Small intestine (tissue), 7 donors: ENCODE measurements around the gene SCUBE3. TPM values are rescaled to one million over a fixed set of nuclear protein-coding genes. Genes with fewer than 3 reads are reported as not detected.
A peak's percentile ranks its signal among the peaks of the same experiment; 100 is the strongest.

ENCODE experiments used
- DNase-seq, 2 donors: peaks; one replicate each; pipeline versions ENCODE4 v3.0.0 to v3.0.0-alpha.2; 2013
- FAIRE-seq: peaks from 2 replicates; lab custom pipeline; 2012; peaks lifted over from hg19 to GRCh38; lab: Jason Lieb, UNC
- H3K27ac ChIP-seq, 3 donors: one replicate each; pipeline ENCODE4 v1.5.1; 2013; ENCODE audit warnings: low read length in 2 of 3, mild to moderate bottlenecking in 2 of 3, control low read depth in 1 of 3, inconsistent platforms in 1 of 3, low read depth in 1 of 3, moderate library complexity in 1 of 3
- H3K27me3 ChIP-seq, 3 donors: one replicate each; pipeline ENCODE4 v1.6.1; 2013; ENCODE audit warnings: low read length in 3 of 3, inconsistent platforms in 1 of 3; ENCODE audit not compliant: control insufficient read depth in 3 of 3, insufficient read depth in 3 of 3
- H3K36me3 ChIP-seq, 3 donors: one replicate each; pipeline ENCODE4 v1.6.1; 2013; ENCODE audit warnings: low read length in 3 of 3, inconsistent platforms in 1 of 3, low read depth in 1 of 3, mild to moderate bottlenecking in 1 of 3, moderate library complexity in 1 of 3; ENCODE audit not compliant: control insufficient read depth in 3 of 3, insufficient read depth in 2 of 3
- H3K4me1 ChIP-seq, 3 donors: one replicate each; pipeline ENCODE4 v1.6.1; 2013; ENCODE audit warnings: low read length in 2 of 3, inconsistent platforms in 1 of 3, low read depth in 1 of 3, mild to moderate bottlenecking in 1 of 3, moderate library complexity in 1 of 3; ENCODE audit not compliant: control insufficient read depth in 3 of 3, insufficient read depth in 2 of 3
- H3K4me3 ChIP-seq, 3 donors: one replicate each; pipeline ENCODE4 v1.5.1; 2013; ENCODE audit warnings: low read length in 3 of 3, control low read depth in 1 of 3, inconsistent platforms in 1 of 3, low read depth in 1 of 3, mild to moderate bottlenecking in 1 of 3, moderate library complexity in 1 of 3
- H3K9me3 ChIP-seq, 2 donors: one replicate each; pipeline ENCODE4 v1.6.1; 2013; ENCODE audit warnings: low read depth in 1 of 2, low read length in 1 of 2; ENCODE audit not compliant: control insufficient read depth in 2 of 2, insufficient read depth in 1 of 2
- WGBS, 3 donors: extraction: QIAGEN DNeasy Blood & Tissue Kit; methylation state at CpG; one replicate each; pipeline ENCODE4 v1.1.7; 2013; 5-methylcytosine and 5-hydroxymethylcytosine counted together
- polyA plus RNA-seq, 4 donors: library from polyadenylated mRNA; stranded (reverse) in 3 of 4; unstranded in 1 of 4; fragments of 200-250 nt in 3 of 4; fragments of 120-200 nt in 1 of 4; gene quantifications; one replicate each; pipeline versions ENCODE4 v1.2.1 to v1.2.3, GENCODE V29; 2013
- donor health status: healthy with polysubstance abuse.
- donor health status: control.
- donor health status: control.
- donor health status: Bipolar disorder and iron deficiency.
- donor health status: healthy.

The SCUBE3 gene
- polyA plus RNA-seq, 4 donors, result 0.12 to 3.0 TPM; not detected in 2

- no peaks in the 10 kb centered on the region for H3K9me3 ChIP-seq
- H3K4me3 ChIP-seq, result no peak overlapping the region
- no peaks in the 10 kb centered on the region for H3K27me3 ChIP-seq
- no peak for FAIRE-seq
- peaks cover 0 to 1% (median 0%) of the 10 kb centered on the region in 3 donors for H3K36me3 ChIP-seq
- H3K27ac ChIP-seq, result no peak overlapping the region
- peaks cover 0 to 7% (median 5%) of the 10 kb centered on the region in 3 donors for H3K4me1 ChIP-seq
- DNase-seq, result no peak
Observed at GRCh38 chr6:35264550-35265274, 51.0 kb downstream of the SCUBE3 start.

- FAIRE-seq (no peak), DNase-seq (no peak)
- Histone ChIP-seq H3K4me1 (peaks cover 0 to 3% (median under 1%) of the 10 kb centered on the region in 3 donors), H3K36me3 (peaks cover 0 to 2% (median 0%) of the 10 kb centered on the region in 3 donors), H3K27ac (no peak overlapping the region), H3K27me3 (no peaks in the 10 kb centered on the region), H3K9me3 (no peaks in the 10 kb centered on the region), H3K4me3 (no peak overlapping the region)
- WGBS, 3 donors, result 92 to 94% (median 93%) methylated on average over 2 of the region's 2 CpGs
Observed at GRCh38 chr6:35265523-35265922, 51.8 kb downstream of the SCUBE3 start.

- no peak for FAIRE-seq
- Histone ChIP-seq H3K9me3 (no peaks in the 10 kb centered on the region), H3K36me3 (peaks cover 0 to 2% (median 0%) of the 10 kb centered on the region in 3 donors), H3K27me3 (no peaks in the 10 kb centered on the region), H3K4me1 (no peaks in the 10 kb centered on the region), H3K4me3 (no peak overlapping the region), H3K27ac (no peak overlapping the region)
- no peak for DNase-seq
- 87 to 96% (median 96%) methylated on average over 8 of the region's 8 CpGs for WGBS, 3 donors
Observed at GRCh38 chr6:35267446-35267845, 53.7 kb downstream of the SCUBE3 start.

- FAIRE-seq, result no peak
- 78 to 88% (median 80%) methylated on average over 2 of the region's 2 CpGs for WGBS, 3 donors
- H3K27ac ChIP-seq, result no peak overlapping the region
Observed at GRCh38 chr6:35267897-35268296, 54.1 kb downstream of the SCUBE3 start.

GRCh38 chr6:35272005-35272404 lies 58.2 kb downstream of the SCUBE3 start:
- FAIRE-seq (no peak), DNase-seq (no peak)
- Histone ChIP-seq H3K27ac (no peak overlapping the region), H3K36me3 (peaks cover 0 to 13% (median 0%) of the 10 kb centered on the region in 3 donors), H3K4me1 (no peaks in the 10 kb centered on the region), H3K4me3 (no peak overlapping the region), H3K9me3 (no peaks in the 10 kb centered on the region), H3K27me3 (no peaks in the 10 kb centered on the region)
- WGBS, 3 donors, result 98% methylated on average over 2 of the region's 2 CpGs

More at GRCh38 chr6:35267897-35268296, 54.1 kb downstream of the SCUBE3 start:
- Histone ChIP-seq H3K27me3 (no peaks in the 10 kb centered on the region), H3K36me3 (peaks cover 0 to 6% (median 0%) of the 10 kb centered on the region in 3 donors), H3K9me3 (no peaks in the 10 kb centered on the region), H3K4me3 (no peak overlapping the region), H3K4me1 (no peaks in the 10 kb centered on the region)
- DNase-seq, result no peak

- H3K9me3 ChIP-seq, result no peaks in the 10 kb centered on the region
- 84 to 91% (median 88%) methylated on average over 4 of the region's 4 CpGs for WGBS, 3 donors
- no peak overlapping the region for H3K4me3 ChIP-seq
- peak overlapping the region in 1 of 3 donors; percentile 10 for H3K27ac ChIP-seq
- H3K4me1 ChIP-seq, result no peaks in the 10 kb centered on the region
- DNase-seq (no peak), FAIRE-seq (no peak)
- H3K36me3 ChIP-seq, result peaks cover 0 to 16% (median 0%) of the 10 kb centered on the region in 3 donors
- no peaks in the 10 kb centered on the region for H3K27me3 ChIP-seq
Observed at GRCh38 chr6:35273822-35274559, 60.2 kb downstream of the SCUBE3 start.

GRCh38 chr6:35275744-35276260 lies 62.0 kb downstream of the SCUBE3 start:
- 80 to 98% (median 88%) methylated on average over 4 of the region's 4 CpGs for WGBS, 3 donors
- H3K36me3 ChIP-seq, result peaks cover 0 to 14% (median 0%) of the 10 kb centered on the region in 3 donors
- no peaks in the 10 kb centered on the region for H3K27me3 ChIP-seq
- H3K4me3 ChIP-seq, result no peak overlapping the region
- DNase-seq (no peak), FAIRE-seq (no peak)
- no peak overlapping the region for H3K27ac ChIP-seq
- H3K4me1 ChIP-seq, result no peaks in the 10 kb centered on the region
- no peaks in the 10 kb centered on the region for H3K9me3 ChIP-seq

- FAIRE-seq (no peak), DNase-seq (no peak)
- H3K27me3 ChIP-seq, result no peaks in the 10 kb centered on the region
- WGBS, 3 donors, result 93 to 96% (median 95%) methylated on average over 3 of the region's 3 CpGs
- peaks cover 0 to 27% (median 2%) of the 10 kb centered on the region in 3 donors for H3K36me3 ChIP-seq
- H3K4me3 ChIP-seq, result no peak overlapping the region
- H3K27ac ChIP-seq, result no peak overlapping the region
- H3K9me3 ChIP-seq, result no peaks in the 10 kb centered on the region
- H3K4me1 ChIP-seq, result no peaks in the 10 kb centered on the region
Observed at GRCh38 chr6:35278708-35279107, 65.0 kb downstream of the SCUBE3 start.
